IPS-NIHi7 (cell line): ENCODE measurements around the gene DENND4A.
"Not testable (repeated sequence)": the region's sequence is repeated elsewhere in the genome, so short reads cannot be mapped to it uniquely, and the experiment has no call there.

Experiments
- DNase-seq: peaks from one replicate; pipeline ENCODE4 v3.0.0; 2012; ENCODE audit warnings: mixed read lengths; ENCODE audit errors: extremely low spot score

Gene DENND4A

DNA sequence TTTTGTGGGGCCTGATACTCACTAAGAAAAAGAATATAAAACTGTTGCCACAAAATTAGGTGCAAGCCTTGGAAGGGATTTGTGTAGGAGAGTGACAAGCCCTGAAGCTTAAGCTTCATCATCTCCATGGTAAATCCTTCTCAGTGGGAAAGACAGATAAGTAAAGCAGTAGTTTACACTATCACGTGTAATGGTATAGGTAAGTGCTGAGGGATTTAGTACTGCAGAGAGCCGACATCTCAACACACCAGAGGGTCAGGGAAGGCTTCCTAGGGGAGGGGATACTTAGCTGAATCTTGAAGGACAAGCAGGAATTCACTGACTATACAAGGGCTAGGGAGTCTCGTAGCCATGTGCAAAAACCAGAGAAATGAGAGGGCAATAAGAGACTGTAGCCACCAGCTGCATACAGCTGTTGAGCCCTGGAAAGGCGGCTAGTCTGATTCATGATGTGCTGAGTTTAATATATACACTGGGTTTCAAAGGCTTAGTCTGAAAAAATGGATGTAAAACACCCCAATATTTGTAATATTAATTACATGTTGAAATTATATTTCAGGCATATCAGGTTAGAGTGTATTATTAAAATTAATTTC lies 159.2 kb downstream of the DENND4A start:
- no peak for DNase-seq

DNA sequence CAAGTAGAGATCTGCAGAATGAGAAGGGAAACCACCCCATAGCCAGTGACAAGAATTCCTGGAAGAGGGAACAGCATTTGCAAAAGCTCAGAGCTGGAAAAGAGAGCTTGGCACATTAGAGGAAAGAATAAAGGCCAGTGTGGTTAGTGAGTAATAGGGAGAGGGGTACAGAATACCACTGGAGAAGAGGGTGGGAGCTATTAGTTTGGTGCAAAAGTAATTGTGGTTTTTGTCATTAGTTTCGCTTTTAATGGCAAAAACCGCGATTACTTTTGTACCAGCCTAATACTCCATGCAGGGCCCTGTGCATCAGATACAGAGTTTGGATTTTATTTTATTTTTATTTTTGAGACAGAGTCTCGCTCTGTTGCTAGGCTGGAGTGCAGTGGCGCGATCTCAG lies 160.6 kb downstream of the DENND4A start:
- DNase-seq = no peak

DNA sequence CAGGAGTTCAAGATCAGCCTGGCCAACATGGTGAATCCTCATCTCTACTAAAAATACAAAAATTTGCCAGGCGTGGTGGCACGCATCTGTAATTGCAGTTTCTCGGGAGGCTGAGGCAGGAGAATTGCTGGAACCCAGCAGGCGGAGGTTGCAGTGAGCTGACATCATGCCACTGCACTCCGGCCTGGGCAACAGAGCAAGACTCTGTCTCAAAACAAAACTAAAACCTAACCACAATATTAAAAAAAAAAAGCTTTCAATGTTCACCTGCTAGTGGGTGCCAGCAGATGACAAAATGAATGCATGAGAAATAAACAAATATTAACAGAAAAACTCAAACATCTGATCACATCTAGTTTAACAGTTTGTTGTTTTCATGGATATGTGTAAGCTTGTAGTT lies 161.3 kb downstream of the DENND4A start:
- DNase-seq = no peak

DNA sequence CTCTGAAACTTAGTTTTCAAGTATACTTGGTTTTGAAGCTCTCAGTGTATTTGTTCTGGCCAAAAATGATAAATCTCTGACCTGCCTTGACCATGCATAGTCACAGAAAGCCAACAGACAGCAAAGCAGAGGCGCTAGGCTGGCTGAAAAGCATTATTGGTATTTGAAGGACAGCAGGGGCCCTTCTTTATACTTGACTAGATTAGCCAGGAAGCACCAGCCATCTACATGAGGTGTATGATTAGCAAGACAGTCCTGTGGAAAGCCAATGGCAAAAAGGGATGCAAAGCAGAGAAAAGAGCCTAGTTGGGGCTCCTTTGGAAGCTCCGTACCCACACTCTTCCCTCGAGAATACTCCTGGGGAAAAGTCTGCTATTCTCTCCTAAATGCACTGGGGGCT lies 162.5 kb downstream of the DENND4A start:
- no peak for DNase-seq

DNA sequence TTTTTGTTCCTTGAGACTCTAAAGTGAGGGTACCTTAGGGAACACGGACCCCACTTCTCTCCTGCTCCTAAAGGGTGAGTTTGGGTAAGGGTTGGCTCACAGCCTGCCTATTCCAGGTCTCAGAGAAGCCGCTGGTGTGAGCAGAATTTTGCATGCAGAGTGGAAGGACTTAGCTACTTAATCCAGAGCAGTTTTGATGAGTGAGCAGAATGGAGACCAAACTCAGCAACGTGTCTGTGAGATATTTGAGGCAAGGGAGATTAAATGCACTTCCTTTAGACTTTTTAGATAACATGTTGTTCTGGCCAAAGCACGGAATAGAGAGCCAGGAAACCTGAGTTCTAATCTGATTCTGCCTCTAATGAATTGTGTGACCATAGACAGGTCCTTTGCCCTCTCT lies 165.2 kb downstream of the DENND4A start:
- no peak for DNase-seq

DNA sequence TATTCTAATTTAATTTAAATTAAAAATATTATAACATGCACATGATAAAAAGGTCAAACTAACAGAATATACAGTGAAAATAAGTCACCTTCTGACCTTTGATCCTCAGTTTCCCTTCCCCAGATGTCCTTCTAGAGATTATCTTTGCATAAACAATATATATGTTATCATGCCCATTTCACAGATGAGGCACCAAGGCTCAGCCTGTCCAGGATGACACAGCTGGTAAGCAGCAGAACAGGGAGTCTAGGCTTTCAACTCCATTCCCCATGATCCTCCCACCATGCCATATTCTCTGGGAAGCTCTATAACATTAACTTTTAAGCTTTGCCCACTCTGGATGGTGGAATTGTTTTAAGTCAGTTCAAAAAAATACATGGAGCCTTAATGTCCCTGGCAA lies 169.0 kb downstream of the DENND4A start:
- DNase-seq = no peak

DNA sequence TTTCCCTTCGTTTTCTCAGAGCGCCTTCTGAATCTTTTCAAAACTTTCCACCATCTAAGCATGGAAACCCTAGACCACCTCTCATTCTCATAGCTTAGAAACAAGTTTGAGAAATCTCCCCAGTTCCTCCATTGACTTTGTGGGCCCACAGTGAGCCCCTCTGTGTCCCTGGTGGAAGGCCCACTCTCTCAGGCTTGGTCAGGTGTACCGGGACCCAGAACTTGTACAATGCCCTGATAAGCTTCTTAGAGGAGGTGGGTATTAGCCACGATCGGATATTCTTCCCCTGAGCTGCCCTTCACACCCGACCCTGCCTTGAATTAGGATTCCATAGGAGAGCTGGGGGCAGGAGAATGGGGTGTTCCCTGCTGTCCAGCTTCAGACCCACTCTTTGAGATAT lies 170.5 kb downstream of the DENND4A start, which contains the start of gene SLC24A1:
TSS of gene SLC24A1 (plus strand) at position 301 of the 400 bp plus-strand sequence. CDS start 2,143 bp downstream, outside the sequence.
- no peak for DNase-seq

DNA sequence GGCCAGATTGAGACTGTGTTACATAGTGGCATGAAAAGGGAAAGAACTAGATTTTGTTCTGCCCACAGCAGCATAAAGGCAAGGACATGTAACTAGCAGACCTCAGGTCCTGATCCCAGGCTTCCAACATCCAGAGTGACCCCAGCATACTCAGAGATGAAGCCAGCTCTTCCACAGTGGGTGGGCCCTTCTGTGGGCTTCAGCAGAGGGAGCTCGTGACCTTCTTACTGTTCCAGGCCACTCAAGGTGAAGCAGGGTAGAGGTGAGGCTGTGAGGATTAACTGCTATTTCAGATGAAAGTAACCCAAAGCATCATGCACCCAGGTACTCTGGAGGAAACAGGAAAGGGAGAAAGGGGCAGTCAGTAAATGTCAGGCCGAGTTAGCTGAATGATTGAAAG lies 171.3 kb downstream of the DENND4A start:
- DNase-seq = no peak

DNA sequence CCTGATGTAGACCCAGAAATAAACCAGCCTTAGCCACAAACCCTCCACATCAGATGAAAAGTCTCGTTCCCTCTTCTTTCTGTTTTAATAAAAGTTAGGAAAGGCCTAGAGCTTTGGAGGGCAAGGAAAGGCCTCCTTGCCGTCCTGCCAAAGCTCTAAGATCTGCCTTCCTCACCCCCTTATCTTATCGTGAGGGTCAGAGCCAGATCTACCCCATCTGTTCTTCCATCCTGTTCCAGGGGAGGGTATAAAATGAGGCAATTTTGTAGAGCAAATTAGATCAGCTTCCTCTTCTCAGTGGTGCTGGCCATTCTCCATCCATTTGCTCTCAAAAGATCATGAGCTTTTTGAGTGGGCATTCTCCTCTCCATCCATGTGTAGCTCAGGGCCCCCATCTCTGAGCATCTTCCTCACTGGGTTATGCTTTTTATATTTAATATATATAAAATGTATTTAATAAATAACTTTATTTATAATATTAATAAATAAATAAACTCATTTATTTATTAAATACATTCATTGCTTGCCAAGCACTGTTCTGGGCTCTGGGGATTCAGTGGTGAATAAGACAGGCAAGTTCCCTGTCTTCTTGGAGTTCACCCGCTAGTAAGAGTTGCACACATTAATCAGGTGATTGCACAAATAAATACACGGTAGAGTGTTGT lies 172.3 kb downstream of the DENND4A start:
- no peak for DNase-seq

DNA sequence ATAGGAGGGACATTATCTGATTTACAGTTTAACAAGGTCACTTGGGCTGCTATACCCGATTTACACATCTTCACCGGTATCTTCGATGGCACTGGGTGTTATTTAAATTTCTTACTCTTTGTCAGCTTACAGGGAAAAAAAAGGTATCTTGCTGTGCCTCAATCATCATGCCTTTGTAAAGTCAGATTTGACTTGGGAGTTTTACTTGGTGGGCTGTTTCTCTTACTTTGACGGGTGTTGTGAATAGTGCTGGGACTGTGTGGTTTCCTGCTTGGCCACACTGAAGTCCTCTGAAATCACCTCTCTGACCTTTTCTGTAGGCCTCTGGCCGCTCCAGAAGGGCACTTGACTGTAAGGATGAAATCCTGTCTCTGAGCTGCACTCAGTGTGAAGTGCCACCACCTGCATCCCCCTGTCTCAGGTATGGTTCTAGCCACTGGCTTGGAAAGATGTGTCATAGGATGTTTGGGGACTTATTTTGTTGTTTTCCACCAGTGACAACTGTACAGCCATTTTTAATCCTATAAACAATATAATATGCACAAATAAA lies 173.5 kb downstream of the DENND4A start:
- DNase-seq = no peak

DNA sequence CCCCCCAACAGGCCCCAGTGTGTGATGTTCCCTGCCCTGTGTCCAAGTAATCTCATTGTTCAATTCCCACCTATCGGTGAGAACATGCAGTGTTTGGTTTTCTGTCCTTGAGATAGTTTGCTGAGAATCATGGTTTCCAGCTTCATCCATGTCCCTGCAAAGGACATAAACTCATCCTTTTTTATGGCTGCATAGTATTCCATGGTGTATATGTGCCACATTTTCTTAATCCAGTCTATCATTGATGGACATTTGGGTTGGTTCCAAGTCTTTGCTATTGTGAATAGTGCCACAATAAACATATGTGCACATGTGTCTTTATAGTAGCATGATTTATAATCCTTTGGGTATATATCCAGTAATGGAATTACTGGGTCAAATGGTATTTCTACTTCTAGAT lies 176.2 kb downstream of the DENND4A start:
- DNase-seq = not testable (repeated sequence)

DNA sequence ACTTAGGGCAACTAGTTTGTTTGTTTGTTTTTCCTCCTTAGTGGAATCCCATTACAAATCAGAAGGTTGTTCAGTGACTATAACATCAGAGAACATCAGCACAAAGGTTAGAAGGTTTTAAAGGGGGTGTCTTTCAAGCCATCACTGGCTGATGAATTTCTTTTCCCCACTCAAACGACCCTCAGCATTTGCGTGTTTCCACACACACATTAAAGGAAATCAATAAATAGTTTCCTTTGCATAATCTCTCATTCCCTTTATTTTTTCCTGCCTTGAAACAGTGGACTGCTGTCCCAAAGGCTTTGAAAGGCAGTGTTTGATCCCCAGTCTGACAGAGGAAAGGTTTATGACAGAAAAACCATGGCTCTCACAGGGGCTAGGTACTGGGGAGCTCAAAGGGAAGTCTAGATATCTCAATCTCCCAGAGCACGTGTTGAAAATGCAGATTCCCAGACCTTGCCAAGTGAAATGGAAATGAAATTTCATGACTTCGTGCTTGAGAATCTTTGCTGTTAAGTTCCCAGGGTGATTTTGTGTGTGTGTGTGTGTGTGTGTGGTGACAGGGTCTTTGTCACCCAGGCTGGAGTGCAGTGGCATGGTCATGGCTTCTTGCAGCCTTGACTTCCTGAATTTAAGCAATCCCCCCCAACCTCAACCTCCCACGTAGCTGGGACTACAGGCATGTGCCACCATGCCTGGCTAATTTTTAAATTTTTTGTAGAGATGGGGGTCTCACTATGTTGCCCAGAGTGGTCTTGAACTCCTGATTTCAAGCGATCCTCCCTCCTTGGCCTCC lies 178.9 kb downstream of the DENND4A start:
- no peak for DNase-seq

DNA sequence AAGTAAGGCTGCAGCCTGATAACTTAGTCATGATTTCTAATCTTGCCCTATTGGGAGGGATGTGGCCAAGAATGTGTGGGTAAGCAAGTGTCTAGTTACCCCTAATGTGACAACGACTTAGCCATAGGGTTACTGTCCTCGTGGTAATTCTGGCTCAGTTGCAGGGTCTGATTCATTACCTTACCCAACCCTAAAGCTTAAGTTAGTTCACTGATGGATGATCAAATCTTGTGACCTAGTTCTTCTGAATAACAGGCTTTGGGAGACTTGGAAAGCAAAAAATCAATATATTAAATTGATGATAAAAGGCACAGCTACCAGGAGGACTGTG lies 179.5 kb downstream of the DENND4A start:
- DNase-seq = no peak

DNA sequence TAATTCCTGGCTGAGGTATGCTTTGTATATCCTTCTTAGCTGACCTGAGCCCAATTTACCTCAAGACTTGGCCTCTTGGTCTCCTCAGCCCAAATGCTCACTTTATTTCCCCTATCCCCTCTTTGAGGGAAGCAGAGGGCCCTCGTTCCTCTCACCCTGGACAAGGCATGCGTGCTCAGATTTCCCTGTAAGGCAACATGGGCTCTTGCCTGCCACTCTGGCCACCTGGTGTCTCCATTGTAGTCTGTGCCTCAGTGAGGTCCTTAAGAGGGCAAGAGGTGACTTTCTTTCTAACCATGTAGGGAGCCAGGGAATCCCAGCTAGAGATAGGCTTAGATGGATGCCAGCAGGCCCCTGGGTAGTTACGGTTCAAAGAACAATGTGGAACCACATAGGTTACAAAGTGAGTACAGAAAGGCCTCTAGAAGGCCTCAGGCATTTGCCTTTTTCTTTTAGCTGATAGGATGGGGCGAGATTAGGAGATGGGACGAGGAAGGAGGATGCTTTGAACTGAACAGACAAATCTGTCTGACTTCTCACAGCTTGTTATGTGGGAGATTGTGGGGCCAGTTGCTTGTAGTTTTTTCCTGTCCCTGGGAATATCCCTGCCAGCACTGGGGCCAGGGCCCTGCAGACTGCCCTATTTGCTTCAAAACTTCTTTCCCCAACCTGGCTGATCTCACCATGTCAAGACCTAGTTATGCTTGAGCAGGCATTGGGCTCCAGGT lies 180.0 kb downstream of the DENND4A start:
- peak; percentile 11 for DNase-seq

DNA sequence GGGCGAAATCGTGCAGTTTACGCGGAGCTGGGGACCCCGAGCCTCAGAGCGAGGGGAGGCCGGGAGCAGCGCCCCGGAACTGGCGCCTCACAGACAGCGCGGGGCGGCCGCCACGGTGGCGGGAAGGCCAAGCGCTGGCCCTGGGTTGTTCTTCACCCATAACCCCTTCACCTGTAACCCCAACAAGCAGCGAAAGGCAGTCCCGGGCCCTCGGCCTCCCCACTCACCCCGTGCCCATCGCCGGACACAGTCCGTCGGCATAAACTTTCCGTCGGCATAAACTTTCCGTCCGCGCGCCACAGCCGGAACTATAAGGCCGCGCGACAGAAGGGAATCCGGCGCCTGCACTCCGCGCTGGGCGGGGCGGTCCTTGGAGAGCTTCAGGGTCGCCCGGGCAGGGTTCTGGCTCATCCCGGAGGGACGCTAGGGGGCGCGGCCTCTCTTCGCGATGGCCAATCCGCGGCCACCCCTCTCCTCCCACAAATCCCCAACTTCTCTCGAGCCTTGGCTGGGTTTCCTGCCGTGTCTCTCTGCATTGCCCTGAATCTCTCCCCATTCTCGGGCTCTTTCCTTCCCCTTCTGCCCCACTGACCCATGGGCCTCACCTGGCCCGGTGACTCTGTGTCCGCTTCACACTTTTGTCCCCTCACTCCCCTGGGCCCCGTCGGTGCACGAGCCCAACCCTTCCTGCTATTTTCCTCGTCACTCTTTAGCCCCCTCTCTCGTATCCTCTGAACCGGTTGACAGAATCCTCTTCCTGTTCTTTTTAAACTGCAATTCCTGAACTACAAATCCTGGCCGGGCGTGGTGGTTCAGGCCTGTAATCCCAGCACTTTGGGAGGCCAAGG lies 181.0 kb downstream of the DENND4A start, which contains the start of gene INTS14:
TSS of gene INTS14 (minus strand) at position 261 of the 848 bp plus-strand sequence. CDS start 3,751 bp downstream, outside the sequence.
- DNase-seq = peak; percentile 100
